MCF 10A (cell line): Measurements from ENCODE around the gene RGS9BP. TPM values are rescaled to one million over a fixed set of nuclear protein-coding genes. Genes with fewer than 3 reads are reported as not detected.

Source experiments
- BruUV-seq: library from RNA; stranded (reverse); fragments of 400-500 nt; replicated peaks from 2 replicates; lab custom pipeline; 2021; lab: Mats Ljungman, UMichigan
- CTCF ChIA-PET: fragments of 300-600 bp; sonication (Branson Sonifier 250); formaldehyde crosslinking; extraction: SDS; loops from one replicate; lab custom pipeline; 2021; ENCODE audit warnings: antibody characterized with exemption, inconsistent platforms; lab: Yijun Ruan, JAX
- POLR2A ChIA-PET: fragments of 300-600, 350-650 bp; sonication (Branson Sonifier 250); formaldehyde crosslinking; extraction: SDS; loops from one replicate; lab custom pipeline; 2020; ENCODE audit warnings: antibody characterized with exemption, inconsistent platforms; lab: Yijun Ruan, JAX
- DNase-seq: peaks from one replicate; pipeline ENCODE4 v3.0.0-alpha.2; 2018; ENCODE audit not compliant: unreplicated experiment
- H3K27ac Mint-ChIP-seq: one replicate; pipeline ENCODE4 v1.8.0; 2022; ENCODE audit warnings: mild to moderate bottlenecking, low read depth, mixed read lengths; ENCODE audit not compliant: unreplicated experiment
- H3K27me3 Mint-ChIP-seq: one replicate; pipeline ENCODE4 v1.8.0; 2022; ENCODE audit warnings: mixed read lengths; ENCODE audit not compliant: insufficient read depth, unreplicated experiment
- H3K36me3 Mint-ChIP-seq: one replicate; pipeline ENCODE4 v1.8.0; 2022; ENCODE audit warnings: mild to moderate bottlenecking, moderate library complexity, mixed read lengths; ENCODE audit not compliant: insufficient read depth, unreplicated experiment
- H3K4me1 Mint-ChIP-seq: one replicate; pipeline ENCODE4 v1.8.0; 2022; ENCODE audit warnings: mixed read lengths; ENCODE audit not compliant: insufficient read depth, unreplicated experiment
- H3K4me3 Mint-ChIP-seq: one replicate; pipeline ENCODE4 v1.8.0; 2022; ENCODE audit warnings: mild to moderate bottlenecking, moderate library complexity, mixed read lengths; ENCODE audit not compliant: unreplicated experiment
- H3K9me3 Mint-ChIP-seq: one replicate; pipeline ENCODE4 v1.8.0; 2022; ENCODE audit warnings: mixed read lengths; ENCODE audit not compliant: unreplicated experiment
- intact Hi-C: fragments of 100-400 bp; cut with micrococcal nuclease; formaldehyde crosslinking; loops from 2 replicates; pipeline ENCODE4 v1.14.1; 2022
- total RNA-seq: library from RNA; stranded (reverse); gene quantifications from 2 replicates; pipeline ENCODE4 v1.2.3, GENCODE V29; 2022
- TF ChIP-seq, protein P1 (sequence below): fragments of 200-600 bp; IDR thresholded peaks from one replicate; pipeline ENCODE4 v1.8.0; 2022; ENCODE audit warnings: antibody characterized with exemption, mild to moderate bottlenecking; ENCODE audit not compliant: unreplicated experiment

Gene RGS9BP
- total RNA-seq, 1 experiment from 2014 or later = 0.16 TPM

DNA sequence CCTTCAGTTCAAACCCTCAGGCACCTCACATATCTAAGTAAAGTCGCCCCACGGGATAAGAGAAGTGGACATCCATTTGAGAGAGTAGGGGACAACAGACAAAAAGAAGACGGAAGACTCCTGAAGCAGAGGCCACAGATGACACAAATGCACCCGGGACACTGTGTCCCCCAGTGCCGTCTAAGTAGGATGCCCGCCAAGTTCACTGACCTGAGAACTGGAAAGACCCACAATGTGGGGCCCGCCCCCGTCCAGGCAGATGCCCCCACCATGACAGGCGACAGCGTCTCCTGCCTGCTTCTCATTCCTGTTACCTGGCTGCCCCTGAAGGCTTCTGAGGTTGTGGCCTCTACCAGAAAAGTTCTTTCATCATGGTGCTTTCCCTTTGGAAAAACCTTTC lies 17.6 kb upstream of the RGS9BP start:
- DNase-seq = no peak
- peaks cover 41% of the 10 kb centered on the region for H3K36me3 Mint-ChIP-seq
- TF ChIP-seq, protein P1, sequence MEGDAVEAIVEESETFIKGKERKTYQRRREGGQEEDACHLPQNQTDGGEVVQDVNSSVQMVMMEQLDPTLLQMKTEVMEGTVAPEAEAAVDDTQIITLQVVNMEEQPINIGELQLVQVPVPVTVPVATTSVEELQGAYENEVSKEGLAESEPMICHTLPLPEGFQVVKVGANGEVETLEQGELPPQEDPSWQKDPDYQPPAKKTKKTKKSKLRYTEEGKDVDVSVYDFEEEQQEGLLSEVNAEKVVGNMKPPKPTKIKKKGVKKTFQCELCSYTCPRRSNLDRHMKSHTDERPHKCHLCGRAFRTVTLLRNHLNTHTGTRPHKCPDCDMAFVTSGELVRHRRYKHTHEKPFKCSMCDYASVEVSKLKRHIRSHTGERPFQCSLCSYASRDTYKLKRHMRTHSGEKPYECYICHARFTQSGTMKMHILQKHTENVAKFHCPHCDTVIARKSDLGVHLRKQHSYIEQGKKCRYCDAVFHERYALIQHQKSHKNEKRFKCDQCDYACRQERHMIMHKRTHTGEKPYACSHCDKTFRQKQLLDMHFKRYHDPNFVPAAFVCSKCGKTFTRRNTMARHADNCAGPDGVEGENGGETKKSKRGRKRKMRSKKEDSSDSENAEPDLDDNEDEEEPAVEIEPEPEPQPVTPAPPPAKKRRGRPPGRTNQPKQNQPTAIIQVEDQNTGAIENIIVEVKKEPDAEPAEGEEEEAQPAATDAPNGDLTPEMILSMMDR = no peak
- no peaks in the 10 kb centered on the region for H3K9me3 Mint-ChIP-seq
- BruUV-seq = no TSS peak
- no peaks in the 10 kb centered on the region for H3K27me3 Mint-ChIP-seq
- POLR2A ChIA-PET = no interaction called here
- H3K4me3 Mint-ChIP-seq = no peak overlapping the region
- no peaks in the 10 kb centered on the region for H3K4me1 Mint-ChIP-seq
- no peak overlapping the region for H3K27ac Mint-ChIP-seq
- intact Hi-C loops = no loop called here
- CTCF ChIA-PET = interaction anchor here (0.7 kb wide), 1 partner anchor 19 kb away, joined by 3 read pairs; no protein-coding TSS in a partner anchor

DNA sequence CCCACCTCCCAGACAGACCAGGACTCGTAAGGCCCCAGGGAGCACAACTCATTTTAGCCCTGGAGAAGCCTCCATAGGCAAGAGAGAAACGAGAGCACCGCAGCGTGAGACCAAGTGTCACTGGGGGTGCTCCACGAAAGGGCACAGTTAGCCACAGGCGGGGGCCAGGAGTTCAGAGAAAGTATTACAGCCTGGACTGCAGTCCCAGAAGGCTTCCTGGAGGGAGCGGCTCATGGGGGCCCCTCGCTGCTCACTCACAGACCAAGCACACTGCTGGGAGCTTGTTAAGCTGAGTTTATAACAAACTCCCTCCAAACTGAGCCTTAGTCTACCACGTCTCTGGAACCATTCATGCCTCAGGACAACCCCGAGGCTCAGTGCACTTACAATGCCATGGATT lies 17.1 kb upstream of the RGS9BP start:
- no peaks in the 10 kb centered on the region for H3K27me3 Mint-ChIP-seq
- TF ChIP-seq, protein P1 = no peak
- intact Hi-C loops = no loop called here
- no peaks in the 10 kb centered on the region for H3K4me1 Mint-ChIP-seq
- no peak for DNase-seq
- BruUV-seq = no TSS peak
- H3K4me3 Mint-ChIP-seq = no peak overlapping the region
- POLR2A ChIA-PET = no interaction called here
- H3K9me3 Mint-ChIP-seq = no peaks in the 10 kb centered on the region
- peaks cover 41% of the 10 kb centered on the region for H3K36me3 Mint-ChIP-seq
- H3K27ac Mint-ChIP-seq = no peak overlapping the region
- CTCF ChIA-PET = no interaction called here

- TF ChIP-seq, protein P1 = no peak
- DNase-seq = peak; percentile 27
- Mint-ChIP-seq H3K36me3 (peaks cover 27% of the 10 kb centered on the region), H3K27ac (no peak overlapping the region), H3K27me3 (no peaks in the 10 kb centered on the region), H3K4me3 (no peak overlapping the region), H3K4me1 (no peaks in the 10 kb centered on the region), H3K9me3 (no peaks in the 10 kb centered on the region)
- BruUV-seq = no TSS peak
- ChIA-PET POLR2A (no interaction called here), CTCF (interaction anchor here (0.6 kb wide), 1 partner anchor 12 kb away, joined by 4 read pairs; no protein-coding TSS in a partner anchor)
- intact Hi-C loops = no loop called here
These were observed 14.3 kb upstream of the RGS9BP start for GRCh38 chr19:32661318-32661717.

DNA sequence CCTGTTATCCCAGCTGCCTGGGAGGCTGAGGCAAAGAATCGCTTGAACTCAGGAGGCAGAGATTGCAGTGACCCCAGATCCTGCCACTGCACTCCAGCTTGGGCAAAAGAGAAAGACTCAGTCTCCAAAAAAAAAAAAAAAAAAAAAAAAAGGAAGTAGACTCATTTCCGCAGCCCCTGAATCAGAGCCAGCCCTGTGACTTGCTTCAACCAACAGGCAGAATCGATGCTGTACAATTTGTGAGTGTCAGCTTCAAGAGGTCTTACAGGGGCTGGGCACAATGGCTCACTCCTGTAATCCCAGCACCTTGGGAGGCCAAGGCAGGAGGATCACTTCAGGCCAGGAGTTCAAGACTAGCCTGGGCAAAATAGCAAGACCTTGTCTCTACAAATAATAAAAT lies 13.5 kb upstream of the RGS9BP start:
- ChIA-PET CTCF (no interaction called here), POLR2A (no interaction called here)
- Mint-ChIP-seq H3K4me3 (no peak overlapping the region), H3K27me3 (no peaks in the 10 kb centered on the region), H3K9me3 (no peaks in the 10 kb centered on the region), H3K27ac (no peak overlapping the region), H3K4me1 (no peaks in the 10 kb centered on the region), H3K36me3 (peaks cover 23% of the 10 kb centered on the region)
- DNase-seq = peak; percentile 27
- intact Hi-C loops = no loop called here
- TF ChIP-seq, protein P1 = no peak
- BruUV-seq = no TSS peak
